Stomach (tissue), 4 donors: ENCODE measurements around the gene PGM3.

Experiments
- EP300 ChIP-seq: sonication (generic); formaldehyde crosslinking; IDR thresholded peaks from one replicate; pipeline ENCODE4 v1.6.1; 2017; ENCODE audit warnings: antibody characterized with exemption
- POLR2A ChIP-seq, 4 donors: fragments of 450-650 bp; IDR thresholded peaks; one replicate each; pipeline ENCODE4 v1.6.1; 2016; ENCODE audit warnings: antibody characterized with exemption in 4 of 4, control low read depth in 2 of 4, mild to moderate bottlenecking in 1 of 4, moderate library complexity in 1 of 4
- POLR2AphosphoS5 ChIP-seq, 3 donors: sonication (generic); formaldehyde crosslinking; IDR thresholded peaks; one replicate each; pipeline ENCODE4 v1.6.1; 2016; ENCODE audit warnings: antibody characterized with exemption in 3 of 3
- TF ChIP-seq, protein P1 (sequence below), 7 experiments: fragments of 450-650 bp in 4 of 7; fragments of 200-600 bp in 3 of 7; sonication (generic) in 3 of 7; IDR thresholded peaks; one replicate each; pipeline ENCODE4 v1.5.1; 2016 to 2019; ENCODE audit warnings: antibody characterized with exemption in 7 of 7, control low read depth in 2 of 7, mild to moderate bottlenecking in 1 of 7

GRCh38 chr6:83138118-83138722, 54.8 kb downstream of the PGM3 start:
- TF ChIP-seq, protein P1, sequence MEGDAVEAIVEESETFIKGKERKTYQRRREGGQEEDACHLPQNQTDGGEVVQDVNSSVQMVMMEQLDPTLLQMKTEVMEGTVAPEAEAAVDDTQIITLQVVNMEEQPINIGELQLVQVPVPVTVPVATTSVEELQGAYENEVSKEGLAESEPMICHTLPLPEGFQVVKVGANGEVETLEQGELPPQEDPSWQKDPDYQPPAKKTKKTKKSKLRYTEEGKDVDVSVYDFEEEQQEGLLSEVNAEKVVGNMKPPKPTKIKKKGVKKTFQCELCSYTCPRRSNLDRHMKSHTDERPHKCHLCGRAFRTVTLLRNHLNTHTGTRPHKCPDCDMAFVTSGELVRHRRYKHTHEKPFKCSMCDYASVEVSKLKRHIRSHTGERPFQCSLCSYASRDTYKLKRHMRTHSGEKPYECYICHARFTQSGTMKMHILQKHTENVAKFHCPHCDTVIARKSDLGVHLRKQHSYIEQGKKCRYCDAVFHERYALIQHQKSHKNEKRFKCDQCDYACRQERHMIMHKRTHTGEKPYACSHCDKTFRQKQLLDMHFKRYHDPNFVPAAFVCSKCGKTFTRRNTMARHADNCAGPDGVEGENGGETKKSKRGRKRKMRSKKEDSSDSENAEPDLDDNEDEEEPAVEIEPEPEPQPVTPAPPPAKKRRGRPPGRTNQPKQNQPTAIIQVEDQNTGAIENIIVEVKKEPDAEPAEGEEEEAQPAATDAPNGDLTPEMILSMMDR (IDR thresholded peaks at IDR 0.05): no peak
- TF ChIP-seq POLR2A (IDR thresholded peaks at IDR 0.05) (no peak), EP300 (no peak), POLR2AphosphoS5 (IDR thresholded peaks at IDR 0.05) (no peak)
